Kasumi-1 (cell line): ENCODE data around the gene PYGB.

ENCODE experiments used
- DNase-seq, 2 experiments: peaks; one replicate each; lab custom pipeline; 2025; lab: John Stamatoyannopoulos, UW

Gene PYGB

GRCh38 chr20:25336561-25337422 is 88.9 kb downstream of the PYGB start:
- DNase-seq: peak; percentile 35 to 53

- DNase-seq: no peak
Observed at GRCh38 chr20:25338112-25339023, 90.5 kb downstream of the PYGB start.

GRCh38 chr20:25339608-25340007 is 91.7 kb downstream of the PYGB start:
- no peak for DNase-seq

- DNase-seq: no peak
Observed at GRCh38 chr20:25340380-25340779, 92.5 kb downstream of the PYGB start.

- DNase-seq: no peak
Observed at GRCh38 chr20:25341716-25342680, 94.1 kb downstream of the PYGB start.

DNA sequence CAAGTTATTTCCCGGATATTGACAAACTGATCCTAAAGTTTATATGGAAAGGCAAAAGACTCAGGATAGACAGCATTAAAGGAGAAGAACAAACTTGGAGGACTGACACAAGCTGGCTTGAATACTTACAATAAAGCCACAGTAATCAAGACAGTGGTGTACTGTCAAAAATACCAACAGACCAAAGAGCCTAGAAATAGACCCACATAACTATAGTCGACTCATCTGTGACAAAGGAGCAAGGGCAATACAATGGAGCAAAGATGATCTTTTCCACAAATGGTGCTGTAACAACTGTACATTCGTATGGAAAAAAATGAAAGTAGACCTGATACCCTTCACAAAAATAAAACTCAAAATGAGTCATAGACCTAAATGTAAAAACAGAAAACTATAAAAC is 96.7 kb downstream of the PYGB start:
- DNase-seq: no peak

GRCh38 chr20:25345721-25346120 is 97.8 kb downstream of the PYGB start:
- DNase-seq: no peak

DNA sequence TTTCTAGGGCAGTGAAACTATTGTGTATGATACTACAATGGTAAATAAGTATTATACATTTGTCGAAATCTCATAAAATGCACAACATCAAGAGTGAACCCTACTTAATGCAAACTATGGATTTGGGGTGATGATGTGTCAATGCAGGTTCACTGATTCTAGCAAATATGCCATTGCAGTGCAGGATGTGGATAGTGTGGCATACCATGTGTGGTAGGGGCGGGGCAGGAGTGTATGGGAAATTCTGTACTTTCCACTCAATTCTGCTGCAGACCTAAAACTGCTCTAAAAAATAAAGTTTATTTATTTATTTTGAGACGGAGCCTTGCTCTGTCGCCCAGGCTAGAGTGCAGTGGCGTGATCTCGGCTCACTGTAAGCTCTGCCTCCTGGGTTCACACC is 98.5 kb downstream of the PYGB start:
- DNase-seq: no peak
